Femur (tissue), 1 donor: ENCODE measurements around the gene WLS.

Experiments used
- DNase-seq: peaks from one replicate; pipeline ENCODE4 v3.0.0-alpha.2; 2017

Gene WLS

GRCh38 chr1:68227598-68227997, 4.7 kb downstream of the WLS start:
- DNase-seq = no peak

GRCh38 chr1:68225781-68226180, 6.5 kb downstream of the WLS start:
- DNase-seq = no peak

GRCh38 chr1:68223687-68224086, 8.6 kb downstream of the WLS start:
- peak; percentile 82 for DNase-seq

GRCh38 chr1:68221980-68222373, 10.3 kb downstream of the WLS start:
- no peak for DNase-seq

- DNase-seq = no peak
Observed at GRCh38 chr1:68221001-68221979, 11.0 kb downstream of the WLS start.

- no peak for DNase-seq
Observed at GRCh38 chr1:68220420-68220819, 11.9 kb downstream of the WLS start.

GRCh38 chr1:68218490-68218889, 13.8 kb downstream of the WLS start:
- DNase-seq = no peak

GRCh38 chr1:68217618-68218017, 14.7 kb downstream of the WLS start:
- no peak for DNase-seq

- DNase-seq = no peak
Observed at GRCh38 chr1:68217060-68217554, 15.2 kb downstream of the WLS start.

GRCh38 chr1:68216089-68216772, 16.1 kb downstream of the WLS start:
- no peak for DNase-seq

- DNase-seq = peak; percentile 64
Observed at GRCh38 chr1:68213843-68214242, 18.5 kb downstream of the WLS start.

GRCh38 chr1:68211761-68212380, 20.5 kb downstream of the WLS start:
- no peak for DNase-seq

- DNase-seq = no peak
Observed at GRCh38 chr1:68210829-68211228, 21.5 kb downstream of the WLS start.

- no peak for DNase-seq
Observed at GRCh38 chr1:68210027-68210426, 22.3 kb downstream of the WLS start.

GRCh38 chr1:68206848-68207689, 25.3 kb downstream of the WLS start:
- DNase-seq = no peak

- DNase-seq = no peak
Observed at GRCh38 chr1:68205794-68206358, 26.4 kb downstream of the WLS start.

- DNase-seq = no peak
Observed at GRCh38 chr1:68204977-68205630, 27.2 kb downstream of the WLS start.

GRCh38 chr1:68202239-68202832, 30.0 kb downstream of the WLS start:
- DNase-seq = no peak

- no peak for DNase-seq
Observed at GRCh38 chr1:68201546-68202238, 30.6 kb downstream of the WLS start.

GRCh38 chr1:68199603-68200002, 32.7 kb downstream of the WLS start:
- no peak for DNase-seq

- DNase-seq = no peak
Observed at GRCh38 chr1:68198752-68199151, 33.6 kb downstream of the WLS start.
